ENCODE measurements around the gene PLXNA4. TPM values are rescaled to one million over a fixed set of nuclear protein-coding genes. Genes with fewer than 3 reads are reported as not detected.

Gene PLXNA4
- total RNA-seq, 1 experiment from 2014 or later, result 0.10 TPM

DNA sequence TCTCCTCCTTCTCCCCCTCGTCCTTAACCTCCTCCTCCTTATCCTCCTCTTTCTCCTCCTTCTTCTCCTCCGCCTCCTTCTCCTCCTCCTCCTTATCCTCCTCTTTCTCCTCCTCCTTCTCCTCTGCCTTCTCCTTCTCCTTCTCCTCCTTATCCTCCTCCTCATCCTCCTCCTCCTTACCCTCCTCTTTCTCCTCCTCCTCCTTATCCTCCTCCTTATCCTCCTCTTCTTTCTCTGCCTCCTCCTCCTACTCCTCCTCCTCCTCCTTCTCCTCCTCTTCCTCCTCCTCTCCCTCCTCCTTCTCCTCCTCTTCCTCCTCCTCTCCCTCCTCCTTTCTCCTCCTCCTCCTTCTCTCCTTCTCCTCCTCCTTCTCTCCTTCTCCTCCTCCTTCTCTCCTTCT, 14.5 kb downstream of the PLXNA4 start:
- DNase-seq (ENCODE audit: low read depth, low spot score) (no peak), ATAC-seq (no peak)
- in situ Hi-C loops (cut with HindIII; ENCODE audit: low pct_unique_long_range_greater_than_20kb, low sequenced_read_pairs) (no loop called here), intact Hi-C loops (cut with micrococcal nuclease; ENCODE audit: unreplicated experiment) (no loop called here)
- no peak overlapping the region for H3K4me3 ChIP-seq (ENCODE audit: low read depth in 2 of 2, low read length in 2 of 2)
- ChIA-PET POLR2A (no interaction called here), CTCF (no interaction called here)
- peaks cover 4% of the 10 kb centered on the region for H3K27me3 ChIP-seq (ENCODE audit: control insufficient read depth, insufficient read depth, low read length)
- no peaks in the 10 kb centered on the region for H3K9me3 ChIP-seq (ENCODE audit: control insufficient read depth, insufficient read depth, low read depth, low read length)
- no peaks in the 10 kb centered on the region for H3K36me3 ChIP-seq (ENCODE audit: control insufficient read depth, insufficient read depth, low read length)
- H3K27ac ChIP-seq (ENCODE audit: low read length), result no peak overlapping the region
- no peak for TF ChIP-seq POLR2AphosphoS5 (IDR thresholded peaks at IDR 0.05; ENCODE audit: low read depth, low read length)
- TF ChIP-seq TCF7L2 (IDR thresholded peaks at IDR 0.05; ENCODE audit: low read depth, low read length), result no peak
- TF ChIP-seq, protein P1, sequence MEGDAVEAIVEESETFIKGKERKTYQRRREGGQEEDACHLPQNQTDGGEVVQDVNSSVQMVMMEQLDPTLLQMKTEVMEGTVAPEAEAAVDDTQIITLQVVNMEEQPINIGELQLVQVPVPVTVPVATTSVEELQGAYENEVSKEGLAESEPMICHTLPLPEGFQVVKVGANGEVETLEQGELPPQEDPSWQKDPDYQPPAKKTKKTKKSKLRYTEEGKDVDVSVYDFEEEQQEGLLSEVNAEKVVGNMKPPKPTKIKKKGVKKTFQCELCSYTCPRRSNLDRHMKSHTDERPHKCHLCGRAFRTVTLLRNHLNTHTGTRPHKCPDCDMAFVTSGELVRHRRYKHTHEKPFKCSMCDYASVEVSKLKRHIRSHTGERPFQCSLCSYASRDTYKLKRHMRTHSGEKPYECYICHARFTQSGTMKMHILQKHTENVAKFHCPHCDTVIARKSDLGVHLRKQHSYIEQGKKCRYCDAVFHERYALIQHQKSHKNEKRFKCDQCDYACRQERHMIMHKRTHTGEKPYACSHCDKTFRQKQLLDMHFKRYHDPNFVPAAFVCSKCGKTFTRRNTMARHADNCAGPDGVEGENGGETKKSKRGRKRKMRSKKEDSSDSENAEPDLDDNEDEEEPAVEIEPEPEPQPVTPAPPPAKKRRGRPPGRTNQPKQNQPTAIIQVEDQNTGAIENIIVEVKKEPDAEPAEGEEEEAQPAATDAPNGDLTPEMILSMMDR (IDR thresholded peaks at IDR 0.05), result no peak
- TF ChIP-seq, protein P2, sequence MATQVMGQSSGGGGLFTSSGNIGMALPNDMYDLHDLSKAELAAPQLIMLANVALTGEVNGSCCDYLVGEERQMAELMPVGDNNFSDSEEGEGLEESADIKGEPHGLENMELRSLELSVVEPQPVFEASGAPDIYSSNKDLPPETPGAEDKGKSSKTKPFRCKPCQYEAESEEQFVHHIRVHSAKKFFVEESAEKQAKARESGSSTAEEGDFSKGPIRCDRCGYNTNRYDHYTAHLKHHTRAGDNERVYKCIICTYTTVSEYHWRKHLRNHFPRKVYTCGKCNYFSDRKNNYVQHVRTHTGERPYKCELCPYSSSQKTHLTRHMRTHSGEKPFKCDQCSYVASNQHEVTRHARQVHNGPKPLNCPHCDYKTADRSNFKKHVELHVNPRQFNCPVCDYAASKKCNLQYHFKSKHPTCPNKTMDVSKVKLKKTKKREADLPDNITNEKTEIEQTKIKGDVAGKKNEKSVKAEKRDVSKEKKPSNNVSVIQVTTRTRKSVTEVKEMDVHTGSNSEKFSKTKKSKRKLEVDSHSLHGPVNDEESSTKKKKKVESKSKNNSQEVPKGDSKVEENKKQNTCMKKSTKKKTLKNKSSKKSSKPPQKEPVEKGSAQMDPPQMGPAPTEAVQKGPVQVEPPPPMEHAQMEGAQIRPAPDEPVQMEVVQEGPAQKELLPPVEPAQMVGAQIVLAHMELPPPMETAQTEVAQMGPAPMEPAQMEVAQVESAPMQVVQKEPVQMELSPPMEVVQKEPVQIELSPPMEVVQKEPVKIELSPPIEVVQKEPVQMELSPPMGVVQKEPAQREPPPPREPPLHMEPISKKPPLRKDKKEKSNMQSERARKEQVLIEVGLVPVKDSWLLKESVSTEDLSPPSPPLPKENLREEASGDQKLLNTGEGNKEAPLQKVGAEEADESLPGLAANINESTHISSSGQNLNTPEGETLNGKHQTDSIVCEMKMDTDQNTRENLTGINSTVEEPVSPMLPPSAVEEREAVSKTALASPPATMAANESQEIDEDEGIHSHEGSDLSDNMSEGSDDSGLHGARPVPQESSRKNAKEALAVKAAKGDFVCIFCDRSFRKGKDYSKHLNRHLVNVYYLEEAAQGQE (IDR thresholded peaks at IDR 0.05; ENCODE audit: insufficient read depth in 1 of 2, low read depth in 2 of 2, low read length in 1 of 2), result no peak
- TF ChIP-seq SIN3A (IDR thresholded peaks at IDR 0.05; ENCODE audit: borderline replicate concordance, insufficient read depth, low read depth, low read length), result no peak
- BruUV-seq (replicated peaks), result no TSS peak
- H3K4me1 ChIP-seq (ENCODE audit: control insufficient read depth, insufficient read depth, low read length), result no peaks in the 10 kb centered on the region

DNA sequence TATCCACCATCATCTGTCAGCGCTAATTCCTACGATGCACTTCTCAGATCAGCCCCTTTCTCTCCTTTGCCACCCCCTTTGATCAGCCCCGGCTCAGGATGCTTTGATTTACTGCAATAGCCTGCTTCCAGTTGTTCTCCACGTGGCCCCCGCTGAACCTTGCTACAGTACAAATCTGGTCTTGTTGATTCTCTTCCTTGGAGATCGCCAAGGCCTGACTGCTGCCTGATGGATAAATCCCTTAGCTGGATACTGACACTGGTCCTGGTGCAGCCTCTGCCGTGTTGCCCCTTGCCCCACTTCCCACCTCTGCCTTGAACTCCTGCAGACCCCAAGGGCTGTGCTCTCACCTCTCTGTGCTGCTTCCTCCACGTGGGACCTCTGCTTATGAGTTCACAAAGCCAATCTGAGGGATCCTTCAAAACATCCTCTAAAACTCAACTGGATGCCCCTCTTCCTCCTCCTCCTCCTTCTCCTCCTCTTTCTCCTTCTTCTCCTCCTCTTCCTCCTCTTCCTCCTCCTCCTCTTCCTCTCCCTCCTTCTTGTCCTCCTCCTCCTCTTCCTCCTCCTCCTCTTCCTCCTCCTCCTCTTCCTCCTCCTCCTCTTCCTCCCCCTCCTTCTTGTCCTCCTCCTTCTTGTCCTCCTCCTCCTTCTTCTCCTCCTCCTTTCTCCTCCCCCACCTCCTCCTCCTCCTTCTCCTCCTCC, 15.3 kb downstream of the PLXNA4 start:
- in situ Hi-C loops (cut with HindIII; ENCODE audit: low pct_unique_long_range_greater_than_20kb, low sequenced_read_pairs), result no loop called here
- Histone ChIP-seq H3K9me3 (ENCODE audit: control insufficient read depth, insufficient read depth, low read depth, low read length) (no peaks in the 10 kb centered on the region), H3K27ac (ENCODE audit: low read length) (no peak overlapping the region), H3K4me1 (ENCODE audit: control insufficient read depth, insufficient read depth, low read length) (no peaks in the 10 kb centered on the region), H3K36me3 (ENCODE audit: control insufficient read depth, insufficient read depth, low read length) (no peaks in the 10 kb centered on the region), H3K4me3 (ENCODE audit: low read depth in 2 of 2, low read length in 2 of 2) (no peak overlapping the region), H3K27me3 (ENCODE audit: control insufficient read depth, insufficient read depth, low read length) (peaks cover 4% of the 10 kb centered on the region)
- POLR2A ChIA-PET, result no interaction called here
- CTCF ChIA-PET, result no interaction called here
- DNase-seq (ENCODE audit: low read depth, low spot score) (no peak), ATAC-seq (no peak)
- TF ChIP-seq TCF7L2 (IDR thresholded peaks at IDR 0.05; ENCODE audit: low read depth, low read length), result no peak
- TF ChIP-seq, protein P1 (IDR thresholded peaks at IDR 0.05), result no peak
- TF ChIP-seq SIN3A (IDR thresholded peaks at IDR 0.05; ENCODE audit: borderline replicate concordance, insufficient read depth, low read depth, low read length), result no peak
- TF ChIP-seq, protein P2 (IDR thresholded peaks at IDR 0.05; ENCODE audit: insufficient read depth in 1 of 2, low read depth in 2 of 2, low read length in 1 of 2), result no peak
- BruUV-seq (replicated peaks), result no TSS peak
- intact Hi-C loops (cut with micrococcal nuclease; ENCODE audit: unreplicated experiment), result no loop called here

Data from Panc1 (cell line).